Skeletal muscle tissue (tissue), 4 donors: ENCODE measurements around the gene CHAF1B. TPM values are rescaled to one million over a fixed set of nuclear protein-coding genes. Genes with fewer than 3 reads are reported as not detected.
"Not testable (repeated sequence)": the region's sequence is repeated elsewhere in the genome, so short reads cannot be mapped to it uniquely, and the experiment has no call there.

Experiments
- H3K27ac ChIP-seq: one replicate; pipeline ENCODE4 v1.7.0; 2013; ENCODE audit warnings: mild to moderate bottlenecking, low read depth, low read length, inconsistent platforms
- H3K27me3 ChIP-seq, 3 donors: one replicate each; pipeline ENCODE4 v1.7.0; 2013; ENCODE audit warnings: low read length in 3 of 3; ENCODE audit not compliant: control insufficient read depth in 3 of 3, insufficient read depth in 3 of 3
- H3K36me3 ChIP-seq, 3 donors: one replicate each; pipeline ENCODE4 v1.7.0; 2013; ENCODE audit warnings: low read length in 3 of 3; ENCODE audit not compliant: control insufficient read depth in 3 of 3, insufficient read depth in 3 of 3
- H3K4me1 ChIP-seq, 3 donors: one replicate each; pipeline ENCODE4 v1.7.0; 2013; ENCODE audit warnings: low read length in 3 of 3, mild to moderate bottlenecking in 3 of 3; ENCODE audit not compliant: control insufficient read depth in 3 of 3, insufficient read depth in 3 of 3
- H3K4me3 ChIP-seq, 3 donors: one replicate each; pipeline ENCODE4 v1.7.0; 2013; ENCODE audit warnings: low read length in 3 of 3
- H3K9ac ChIP-seq, 3 donors: one replicate each; pipeline ENCODE4 v1.7.0; 2013; ENCODE audit warnings: low read length in 3 of 3, mild to moderate bottlenecking in 3 of 3, moderate library complexity in 2 of 3, low read depth in 1 of 3
- H3K9me3 ChIP-seq, 3 donors: one replicate each; pipeline ENCODE4 v1.7.0; 2013; ENCODE audit warnings: low read length in 3 of 3; ENCODE audit not compliant: control insufficient read depth in 3 of 3
- total RNA-seq: library from RNA; depleted of rRNA; stranded (reverse); fragments of >200 nt; gene quantifications from one replicate; pipeline ENCODE4 v1.2.3, GENCODE V29; 2014
- donor health status: Osteomylitis.

CHAF1B gene
- total RNA-seq, 1 donor from 2014 or later, result 2.1 TPM

GRCh38 chr21:36384885-36385232 is 333 bp upstream of the CHAF1B start:
- no peaks in the 10 kb centered on the region for H3K27me3 ChIP-seq
- no peaks in the 10 kb centered on the region for H3K9me3 ChIP-seq
- peak overlapping the region; percentile 61 for H3K27ac ChIP-seq
- H3K9ac ChIP-seq, result peak overlapping the region in 2 of 3 donors; percentile 20 to 64
- peaks cover 14 to 23% (median 16%) of the 10 kb centered on the region in 3 donors for H3K4me1 ChIP-seq
- H3K36me3 ChIP-seq, result no peaks in the 10 kb centered on the region
- peak overlapping the region in 2 of 3 donors; percentile 64 to 70 for H3K4me3 ChIP-seq

- Histone ChIP-seq H3K27ac (peak overlapping the region; percentile 60), H3K9me3 (no peaks in the 10 kb centered on the region), H3K9ac (peak overlapping the region in 2 of 3 donors; percentile 48 to 64), H3K4me3 (peak overlapping the region; percentile 64 to 70 (median 70)), H3K36me3 (no peaks in the 10 kb centered on the region), H3K4me1 (peaks cover 18 to 26% (median 18%) of the 10 kb centered on the region in 3 donors), H3K27me3 (no peaks in the 10 kb centered on the region)
Measured at GRCh38 chr21:36386031-36386642, 945 bp downstream of the CHAF1B start.

GRCh38 chr21:36388096-36388495 is 2.9 kb downstream of the CHAF1B start:
- peaks cover 15 to 22% (median 16%) of the 10 kb centered on the region in 3 donors for H3K4me1 ChIP-seq
- no peaks in the 10 kb centered on the region for H3K27me3 ChIP-seq
- no peaks in the 10 kb centered on the region for H3K9me3 ChIP-seq
- H3K27ac ChIP-seq, result no peak overlapping the region
- no peak overlapping the region for H3K9ac ChIP-seq
- no peaks in the 10 kb centered on the region for H3K36me3 ChIP-seq
- H3K4me3 ChIP-seq, result no peak overlapping the region

DNA sequence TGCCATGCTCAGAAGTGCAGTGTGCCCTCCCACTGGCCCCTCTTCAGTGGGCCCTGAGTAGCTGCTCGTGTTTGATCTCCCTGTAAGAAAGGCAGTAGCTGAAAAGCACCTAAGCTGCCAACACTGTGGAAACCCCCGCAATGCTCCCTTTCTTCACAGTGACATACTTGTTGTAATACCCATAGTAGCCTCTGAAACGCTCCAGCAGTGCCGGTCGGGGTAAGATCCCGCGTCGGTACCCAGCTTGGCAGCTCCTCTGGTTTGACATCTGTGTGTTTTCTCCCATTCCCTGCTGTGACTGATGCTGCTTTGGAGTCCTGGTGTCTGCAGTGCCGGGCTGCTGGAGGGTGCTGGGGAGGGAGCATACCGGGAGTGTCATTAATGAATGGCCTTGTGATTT is 3.6 kb downstream of the CHAF1B start:
- no peak overlapping the region for H3K27ac ChIP-seq
- H3K4me3 ChIP-seq, result no peak overlapping the region
- H3K9ac ChIP-seq, result no peak overlapping the region

DNA sequence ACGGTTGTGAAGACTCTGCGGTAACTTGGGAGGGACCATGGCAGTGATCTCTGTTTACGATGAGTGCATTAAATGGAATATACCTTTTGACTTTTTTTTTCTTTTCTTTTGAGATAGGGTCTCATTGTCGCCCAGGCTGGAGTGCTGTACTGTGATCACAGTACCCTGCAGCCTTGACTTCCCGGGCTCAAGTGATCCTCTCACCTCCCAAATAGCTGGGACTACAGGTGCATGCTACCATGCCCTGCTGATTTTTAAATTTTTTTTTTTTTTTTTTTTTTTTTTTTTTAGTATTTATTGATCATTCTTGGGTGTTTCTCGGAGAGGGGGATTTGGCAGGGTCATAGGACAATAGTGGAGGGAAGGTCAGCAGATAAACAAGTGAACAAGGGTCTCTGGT is 6.5 kb downstream of the CHAF1B start:
- not testable (repeated sequence) for H3K9me3 ChIP-seq, H3K4me3 ChIP-seq, H3K9ac ChIP-seq, H3K36me3 ChIP-seq, H3K27ac ChIP-seq, H3K27me3 ChIP-seq
- H3K4me1 ChIP-seq, result peaks cover 6 to 15% (median 9%) of the 10 kb centered on the region in 3 donors

More for the DNA sequence above, 3.6 kb downstream of the CHAF1B start:
- Histone ChIP-seq H3K4me1 (peaks cover 12 to 21% (median 12%) of the 10 kb centered on the region in 3 donors), H3K27me3 (no peaks in the 10 kb centered on the region), H3K36me3 (no peaks in the 10 kb centered on the region), H3K9me3 (no peaks in the 10 kb centered on the region)

DNA sequence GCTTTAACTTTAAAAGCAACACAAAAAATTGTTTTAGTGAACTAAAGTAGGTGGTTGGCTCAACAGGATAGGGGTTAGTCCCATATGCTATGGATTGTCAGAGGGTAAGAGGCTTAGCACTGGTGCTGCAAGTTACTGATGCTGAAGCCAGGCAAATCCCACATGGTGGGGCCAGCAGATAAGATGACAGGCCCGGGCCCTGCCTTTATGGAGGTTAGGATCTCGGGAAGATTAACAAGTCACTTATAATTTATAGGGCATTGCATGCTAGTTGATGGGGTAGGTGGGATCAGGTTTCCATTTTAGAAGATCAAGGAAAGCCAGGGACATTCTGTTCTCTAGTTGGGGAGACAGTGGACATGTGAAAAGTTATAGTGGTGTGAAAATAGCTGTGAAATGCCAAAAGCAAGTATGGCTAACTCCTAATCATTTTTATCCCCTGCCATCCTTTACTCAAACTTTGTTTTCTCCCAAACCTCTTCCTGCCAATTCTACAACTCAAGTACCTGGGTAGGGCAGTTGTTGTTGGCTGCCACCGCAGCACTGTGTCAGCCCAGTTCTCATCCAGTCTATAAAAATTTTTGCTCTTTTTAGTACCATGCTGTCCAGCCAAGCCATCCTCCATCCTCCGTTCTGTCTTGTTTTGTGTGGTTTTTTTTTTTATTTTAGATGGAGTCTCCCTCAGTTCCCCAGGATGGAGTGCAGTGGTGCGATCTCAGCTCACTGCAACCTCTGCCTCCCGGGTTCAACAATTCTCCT is 10.3 kb downstream of the CHAF1B start:
- no peak overlapping the region for H3K9ac ChIP-seq
- peak overlapping the region; percentile 68 for H3K27ac ChIP-seq
- H3K4me3 ChIP-seq, result no peak overlapping the region
- no peaks in the 10 kb centered on the region for H3K27me3 ChIP-seq
- H3K36me3 ChIP-seq, result peaks cover 0 to under 1% (median 0%) of the 10 kb centered on the region in 3 donors
- no peaks in the 10 kb centered on the region for H3K9me3 ChIP-seq
- H3K4me1 ChIP-seq, result peaks cover 6 to 15% (median 8%) of the 10 kb centered on the region in 3 donors

- H3K4me1 ChIP-seq, result peaks cover 3 to 9% (median 4%) of the 10 kb centered on the region in 3 donors
- H3K4me3 ChIP-seq, result no peak overlapping the region
- H3K9ac ChIP-seq, result no peak overlapping the region
- no peaks in the 10 kb centered on the region for H3K27me3 ChIP-seq
- H3K27ac ChIP-seq, result no peak overlapping the region
- H3K36me3 ChIP-seq, result peaks cover 0 to 2% (median 0%) of the 10 kb centered on the region in 3 donors
- no peaks in the 10 kb centered on the region for H3K9me3 ChIP-seq
Measured at GRCh38 chr21:36396325-36396724, 11.1 kb downstream of the CHAF1B start.

DNA sequence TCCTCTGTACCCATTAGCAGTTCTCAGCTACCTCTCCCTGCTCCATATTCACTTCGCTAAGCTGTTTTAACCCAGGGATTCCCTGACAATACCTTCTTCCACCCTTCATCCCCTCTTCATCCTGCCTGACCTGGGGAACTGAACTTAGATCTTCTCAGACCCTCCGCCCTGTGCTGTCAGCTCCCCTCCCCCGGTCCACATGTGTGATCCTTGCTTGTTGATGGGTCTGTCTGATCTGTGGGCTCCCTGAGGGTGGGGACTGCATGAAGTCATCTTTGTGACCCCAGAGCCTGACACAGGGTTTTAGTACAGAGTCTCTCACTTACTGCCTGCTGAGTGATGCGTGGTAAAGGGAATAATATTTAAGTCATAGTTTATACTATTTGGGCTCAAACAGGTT is 11.8 kb downstream of the CHAF1B start:
- H3K36me3 ChIP-seq, result peaks cover 0 to 2% (median under 1%) of the 10 kb centered on the region in 3 donors

GRCh38 chr21:36397606-36398005 is 12.4 kb downstream of the CHAF1B start:
- no peak overlapping the region for H3K9ac ChIP-seq
- H3K4me1 ChIP-seq, result peaks cover 3 to 9% (median 4%) of the 10 kb centered on the region in 3 donors
- H3K4me3 ChIP-seq, result no peak overlapping the region
- H3K27ac ChIP-seq, result no peak overlapping the region
- H3K36me3 ChIP-seq, result peaks cover 3 to 6% (median 4%) of the 10 kb centered on the region in 3 donors
- no peaks in the 10 kb centered on the region for H3K9me3 ChIP-seq
- H3K27me3 ChIP-seq, result no peaks in the 10 kb centered on the region

More for the DNA sequence above, 11.8 kb downstream of the CHAF1B start:
- Histone ChIP-seq H3K4me1 (peaks cover 3 to 9% (median 4%) of the 10 kb centered on the region in 3 donors), H3K27me3 (no peaks in the 10 kb centered on the region), H3K27ac (no peak overlapping the region), H3K4me3 (no peak overlapping the region), H3K9ac (no peak overlapping the region), H3K9me3 (no peaks in the 10 kb centered on the region)

- not testable (repeated sequence) for H3K27ac ChIP-seq, H3K4me3 ChIP-seq, H3K9me3 ChIP-seq, H3K4me1 ChIP-seq, H3K27me3 ChIP-seq, H3K9ac ChIP-seq
- peaks cover 6 to 13% (median 7%) of the 10 kb centered on the region in 3 donors for H3K36me3 ChIP-seq
Measured at GRCh38 chr21:36399736-36400135, 14.5 kb downstream of the CHAF1B start.
